Mesenchymal stem cell (in vitro differentiated cells and primary cell): ENCODE measurements around the gene MROH2B.

Source experiments
- DNase-seq: peaks from one replicate; pipeline ENCODE4 v3.0.0-alpha.2; 2013
- H2AFZ ChIP-seq: one replicate; pipeline ENCODE4 v1.6.1; 2013; ENCODE audit warnings: low read depth, mild to moderate bottlenecking, control low read depth, inconsistent platforms, low read length, moderate library complexity
- H2AK5ac ChIP-seq: 2 replicates; pipeline ENCODE4 v1.6.1; 2013; ENCODE audit warnings: low read length, moderate library complexity, mild to moderate bottlenecking, inconsistent platforms; ENCODE audit not compliant: severe bottlenecking
- H2BK120ac ChIP-seq: one replicate; pipeline ENCODE4 v1.6.1; 2013; ENCODE audit warnings: low read depth, mild to moderate bottlenecking, inconsistent platforms, low read length, moderate library complexity
- H2BK12ac ChIP-seq, 2 experiments: one replicate each; pipeline ENCODE4 v1.6.1; 2013; ENCODE audit warnings: inconsistent platforms in 2 of 2, low read length in 2 of 2, mild to moderate bottlenecking in 2 of 2, moderate library complexity in 2 of 2, control low read depth in 1 of 2
- H2BK15ac ChIP-seq: one replicate; pipeline ENCODE4 v1.6.1; 2013; ENCODE audit warnings: mild to moderate bottlenecking, low read depth, inconsistent platforms; ENCODE audit not compliant: poor library complexity, severe bottlenecking
- H2BK5ac ChIP-seq: 2 replicates; pipeline ENCODE4 v1.6.1; 2013; ENCODE audit warnings: low read depth, mild to moderate bottlenecking, low read length, control low read depth, inconsistent platforms; ENCODE audit not compliant: poor library complexity, severe bottlenecking
- H3K14ac ChIP-seq, 2 experiments: one replicate each; pipeline ENCODE4 v1.6.1; 2013; ENCODE audit warnings: inconsistent platforms in 2 of 2, low read length in 2 of 2, control low read depth in 1 of 2, mild to moderate bottlenecking in 1 of 2, moderate library complexity in 1 of 2
- H3K18ac ChIP-seq, 2 experiments: one replicate each; pipeline ENCODE4 v1.6.1; 2013; ENCODE audit warnings: inconsistent platforms in 2 of 2, low read length in 2 of 2, control low read depth in 1 of 2, low read depth in 1 of 2, mild to moderate bottlenecking in 1 of 2
- H3K23ac ChIP-seq, 2 experiments: one replicate each; pipeline ENCODE4 v1.6.1; 2013; ENCODE audit warnings: inconsistent platforms in 2 of 2, low read length in 2 of 2, mild to moderate bottlenecking in 2 of 2, moderate library complexity in 2 of 2, control low read depth in 1 of 2
- H3K27ac ChIP-seq: 2 replicates; pipeline ENCODE4 v1.5.1; 2013; ENCODE audit warnings: mild to moderate bottlenecking, moderate library complexity, low read length, control low read depth, inconsistent platforms; ENCODE audit not compliant: poor library complexity, severe bottlenecking
- H3K27me3 ChIP-seq, 2 experiments: 2 replicates each; pipeline versions ENCODE4 v1.6.1 to v1.7.0; 2013; ENCODE audit warnings: low read length in 2 of 2, mild to moderate bottlenecking in 2 of 2, moderate library complexity in 2 of 2, control low read depth in 1 of 2, inconsistent platforms in 1 of 2; ENCODE audit not compliant: control insufficient read depth in 1 of 2, insufficient read depth in 1 of 2
- H3K36me3 ChIP-seq, 2 experiments: 2 replicates each; pipeline versions ENCODE4 v1.6.1 to v1.7.0; 2013; ENCODE audit warnings: low read length in 2 of 2, control low read depth in 1 of 2, inconsistent platforms in 1 of 2, low read depth in 1 of 2, mild to moderate bottlenecking in 1 of 2; ENCODE audit not compliant: insufficient read depth in 2 of 2, control insufficient read depth in 1 of 2
- H3K4ac ChIP-seq, 2 experiments: one replicate each; pipeline ENCODE4 v1.6.1; 2013; ENCODE audit warnings: inconsistent platforms in 2 of 2, low read length in 2 of 2, mild to moderate bottlenecking in 2 of 2, moderate library complexity in 2 of 2, control low read depth in 1 of 2, low read depth in 1 of 2
- H3K4me1 ChIP-seq: 2 replicates; pipeline ENCODE4 v1.6.1; 2013; ENCODE audit warnings: low read depth, low read length, control low read depth; ENCODE audit not compliant: control insufficient read depth, insufficient read depth
- H3K4me2 ChIP-seq: 2 replicates; pipeline ENCODE4 v1.6.1; 2013; ENCODE audit warnings: low read length, mild to moderate bottlenecking, inconsistent platforms; ENCODE audit not compliant: poor library complexity, severe bottlenecking
- H3K4me3 ChIP-seq, 2 experiments: 2 replicates each; pipeline versions ENCODE4 v1.5.1 to v1.7.0; 2013; ENCODE audit warnings: low read length in 2 of 2, mild to moderate bottlenecking in 2 of 2, control low read depth in 1 of 2, low read depth in 1 of 2; ENCODE audit not compliant: insufficient read depth in 1 of 2
- H3K79me1 ChIP-seq: replicated peaks from 2 replicates; pipeline ENCODE4 v1.6.1; 2013; ENCODE audit warnings: mild to moderate bottlenecking, control low read depth, low read length, inconsistent platforms; ENCODE audit not compliant: poor library complexity, severe bottlenecking
- H3K9ac ChIP-seq: 2 replicates; pipeline ENCODE4 v1.7.0; 2013; ENCODE audit warnings: mild to moderate bottlenecking, low read length, moderate library complexity
- H3K9me3 ChIP-seq: 2 replicates; pipeline ENCODE4 v1.7.0; 2013; ENCODE audit warnings: mild to moderate bottlenecking, low read length; ENCODE audit not compliant: control insufficient read depth
- H4K8ac ChIP-seq: one replicate; pipeline ENCODE4 v1.6.1; 2013; ENCODE audit warnings: inconsistent platforms, mild to moderate bottlenecking, low read length, moderate library complexity
- H4K91ac ChIP-seq: one replicate; pipeline ENCODE4 v1.6.1; 2013; ENCODE audit warnings: mild to moderate bottlenecking, low read length, inconsistent platforms
- WGBS: methylation state at CpG from one replicate; pipeline ENCODE4 v1.1.7; 2013; ENCODE audit warnings: mixed read lengths; 5-methylcytosine and 5-hydroxymethylcytosine counted together

MROH2B gene

GRCh38 chr5:40976041-40976440 lies 95.1 kb downstream of the MROH2B start:
- H3K4me2 ChIP-seq: no peak overlapping the region
- no peak overlapping the region for H3K9ac ChIP-seq
- no peak overlapping the region for H2BK5ac ChIP-seq
- H4K8ac ChIP-seq: no peak overlapping the region
- H3K27me3 ChIP-seq: no peaks in the 10 kb centered on the region
- H3K79me1 ChIP-seq: no peaks in the 10 kb centered on the region
- no peak overlapping the region for H2AK5ac ChIP-seq
- DNase-seq: no peak
- no peak overlapping the region for H2BK12ac ChIP-seq
- no peak overlapping the region for H2BK120ac ChIP-seq
- no peak overlapping the region for H3K4ac ChIP-seq
- H3K23ac ChIP-seq: no peak overlapping the region
- H3K9me3 ChIP-seq: no peaks in the 10 kb centered on the region
- H3K18ac ChIP-seq: no peak overlapping the region
- no peak overlapping the region for H3K4me3 ChIP-seq
- no peak overlapping the region for H4K91ac ChIP-seq
- H3K4me1 ChIP-seq: no peaks in the 10 kb centered on the region
- H2BK15ac ChIP-seq: no peak overlapping the region
- no peak overlapping the region for H3K14ac ChIP-seq
- 84% methylated on average over 2 of the region's 3 CpGs for WGBS
- H3K27ac ChIP-seq: no peak overlapping the region
- H3K36me3 ChIP-seq: no peaks in the 10 kb centered on the region
- H2AFZ ChIP-seq: no peak overlapping the region

GRCh38 chr5:40973364-40974004 lies 97.7 kb downstream of the MROH2B start:
- Histone ChIP-seq H4K8ac (no peak overlapping the region), H3K27ac (no peak overlapping the region), H3K79me1 (no peaks in the 10 kb centered on the region), H3K4ac (no peak overlapping the region), H4K91ac (no peak overlapping the region), H2AFZ (no peak overlapping the region), H2BK12ac (no peak overlapping the region), H3K23ac (no peak overlapping the region), H2BK120ac (no peak overlapping the region), H3K36me3 (no peaks in the 10 kb centered on the region), H3K9me3 (no peaks in the 10 kb centered on the region), H3K27me3 (no peaks in the 10 kb centered on the region), H3K18ac (no peak overlapping the region), H3K14ac (no peak overlapping the region), H2AK5ac (no peak overlapping the region), H2BK5ac (no peak overlapping the region), H3K4me2 (no peak overlapping the region), H3K4me3 (no peak overlapping the region), H3K9ac (no peak overlapping the region), H3K4me1 (no peaks in the 10 kb centered on the region), H2BK15ac (no peak overlapping the region)
- WGBS: 69% methylated on average over 3 of the region's 3 CpGs
- DNase-seq: no peak

DNA sequence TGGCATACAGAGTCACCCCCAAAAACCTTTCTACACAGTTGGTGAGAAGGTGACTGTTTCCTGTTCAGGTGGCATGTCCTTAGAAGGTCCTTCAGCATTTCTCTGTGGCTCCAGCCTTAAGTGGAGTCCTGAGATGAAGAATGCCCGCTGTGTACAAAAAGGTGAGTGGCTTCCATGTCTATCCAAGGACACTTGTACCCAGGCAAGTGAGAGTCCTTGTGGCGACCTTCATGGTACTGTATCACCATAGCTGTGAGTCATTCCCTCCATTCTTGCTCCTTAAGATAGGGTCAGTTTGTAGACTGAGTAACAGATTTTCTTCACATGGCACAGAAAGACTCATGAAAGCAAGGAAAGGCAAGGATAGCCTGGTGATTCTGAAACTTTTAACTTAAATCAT lies 98.7 kb downstream of the MROH2B start:
- WGBS: 84% methylated on average over 2 of the region's 2 CpGs
- no peaks in the 10 kb centered on the region for H3K4me1 ChIP-seq
- H3K23ac ChIP-seq: no peak overlapping the region
- no peak overlapping the region for H3K4me3 ChIP-seq
- no peak overlapping the region for H3K4me2 ChIP-seq
- no peak overlapping the region for H2BK15ac ChIP-seq
- no peak overlapping the region for H3K27ac ChIP-seq
- H3K27me3 ChIP-seq: no peaks in the 10 kb centered on the region
- H3K9ac ChIP-seq: no peak overlapping the region
- no peak overlapping the region for H4K8ac ChIP-seq
- H2BK120ac ChIP-seq: no peak overlapping the region
- no peak overlapping the region for H2AK5ac ChIP-seq
- no peaks in the 10 kb centered on the region for H3K79me1 ChIP-seq
- H3K9me3 ChIP-seq: no peaks in the 10 kb centered on the region
- H3K4ac ChIP-seq: no peak overlapping the region
- H3K14ac ChIP-seq: no peak overlapping the region
- H2BK5ac ChIP-seq: no peak overlapping the region
- no peak overlapping the region for H2AFZ ChIP-seq
- H3K36me3 ChIP-seq: no peaks in the 10 kb centered on the region
- H3K18ac ChIP-seq: no peak overlapping the region
- no peak for DNase-seq
- H2BK12ac ChIP-seq: no peak overlapping the region
- no peak overlapping the region for H4K91ac ChIP-seq

GRCh38 chr5:40962207-40962955 lies 108.8 kb downstream of the MROH2B start:
- no peak overlapping the region for H4K91ac ChIP-seq
- H3K9me3 ChIP-seq: peaks cover 28% of the 10 kb centered on the region
- H2BK5ac ChIP-seq: no peak overlapping the region
- H2AK5ac ChIP-seq: no peak overlapping the region
- no peak overlapping the region for H3K27ac ChIP-seq
- no peaks in the 10 kb centered on the region for H3K27me3 ChIP-seq
- DNase-seq: no peak
- no peak overlapping the region for H3K23ac ChIP-seq
- WGBS: 85% methylated on average over 3 of the region's 4 CpGs
- H2BK12ac ChIP-seq: no peak overlapping the region
- H2BK120ac ChIP-seq: no peak overlapping the region
- H3K4me1 ChIP-seq: no peaks in the 10 kb centered on the region
- H3K36me3 ChIP-seq: no peaks in the 10 kb centered on the region
- H4K8ac ChIP-seq: no peak overlapping the region
- H3K79me1 ChIP-seq: no peaks in the 10 kb centered on the region
- no peak overlapping the region for H3K14ac ChIP-seq
- H2AFZ ChIP-seq: no peak overlapping the region
- H3K18ac ChIP-seq: no peak overlapping the region
- H3K4me2 ChIP-seq: no peak overlapping the region
- H3K9ac ChIP-seq: no peak overlapping the region
- H2BK15ac ChIP-seq: no peak overlapping the region
- no peak overlapping the region for H3K4ac ChIP-seq
- no peak overlapping the region for H3K4me3 ChIP-seq
